ENCODE data around the gene DNAI1.
"Not testable (repeated sequence)": the region's sequence is repeated elsewhere in the genome, so short reads cannot be mapped to it uniquely, and the experiment has no call there.

DNAI1 gene

GRCh38 chr9:34451135-34451534, 7.5 kb upstream of the DNAI1 start:
- no peak for DNase-seq

DNA sequence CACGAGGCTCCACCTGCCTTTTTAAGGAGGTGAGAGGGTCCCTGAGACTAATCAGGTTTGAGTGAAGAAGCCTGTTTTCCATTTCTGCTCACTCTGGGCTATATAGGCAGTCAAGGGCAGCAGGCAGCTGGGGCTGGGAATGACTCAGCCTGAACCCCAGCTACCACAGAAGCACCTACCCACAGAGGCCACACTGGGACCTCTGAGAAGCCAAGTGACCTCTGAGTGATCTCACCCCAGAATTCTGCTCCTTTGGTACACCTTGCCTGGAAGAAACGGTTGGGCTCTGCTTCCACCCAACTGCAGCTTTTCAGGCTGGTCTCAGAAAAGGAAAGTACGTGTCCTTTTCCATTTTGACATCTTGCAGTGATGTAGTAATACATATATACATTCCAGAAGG, 7.1 kb upstream of the DNAI1 start:
- no peak for DNase-seq

DNA sequence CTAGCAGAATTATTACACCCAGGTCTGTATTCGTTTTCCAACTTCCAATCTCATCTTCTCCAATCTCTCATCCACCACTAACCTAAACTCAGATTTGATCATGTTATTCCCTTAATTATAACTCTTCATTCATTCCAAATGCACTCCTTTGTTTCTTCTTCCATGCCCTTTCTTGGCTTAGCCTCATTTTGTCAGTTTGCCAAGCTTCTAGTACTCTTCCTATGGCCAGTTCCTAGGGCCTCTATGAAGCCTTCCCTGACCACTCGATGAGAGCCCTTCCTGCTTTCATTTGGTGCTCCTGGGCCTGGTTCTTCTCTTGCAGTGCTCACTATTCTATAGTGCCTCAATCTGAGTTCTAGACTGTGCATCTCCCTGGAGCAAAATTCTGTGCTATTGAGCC, 6.0 kb upstream of the DNAI1 start:
- DNase-seq, result no peak

DNA sequence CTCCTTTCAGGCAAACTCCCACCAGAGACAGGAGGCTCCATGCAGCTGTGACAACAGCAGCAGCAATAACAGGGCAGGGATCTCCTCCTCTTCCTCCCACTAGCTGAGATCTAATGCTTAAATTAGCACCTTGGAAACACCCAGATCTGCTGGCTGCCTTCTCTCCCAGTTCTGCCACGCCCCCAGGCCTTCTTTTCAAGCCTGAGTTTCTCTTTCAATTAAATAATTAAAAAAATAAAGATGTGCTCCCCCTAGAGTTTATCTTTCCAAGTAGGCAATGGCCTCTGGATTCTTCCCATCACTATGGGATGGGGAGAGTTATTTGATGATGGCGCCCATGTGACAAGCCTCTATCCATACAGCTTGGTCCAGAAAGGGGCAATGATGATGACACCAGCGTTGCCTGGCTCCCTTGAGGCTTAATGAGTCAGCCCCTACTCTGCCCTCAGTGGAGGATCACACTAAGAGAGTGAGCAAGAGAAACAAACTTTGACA, 4.0 kb upstream of the DNAI1 start:
- DNase-seq, result no peak

- DNase-seq, result no peak
Observed at GRCh38 chr9:34456151-34456550, 2.5 kb upstream of the DNAI1 start.

- DNase-seq, result no peak
Observed at GRCh38 chr9:34456746-34457145, 1.9 kb upstream of the DNAI1 start.

GRCh38 chr9:34457266-34458012, 1.2 kb upstream of the DNAI1 start:
- peak; percentile 50 for DNase-seq

DNA sequence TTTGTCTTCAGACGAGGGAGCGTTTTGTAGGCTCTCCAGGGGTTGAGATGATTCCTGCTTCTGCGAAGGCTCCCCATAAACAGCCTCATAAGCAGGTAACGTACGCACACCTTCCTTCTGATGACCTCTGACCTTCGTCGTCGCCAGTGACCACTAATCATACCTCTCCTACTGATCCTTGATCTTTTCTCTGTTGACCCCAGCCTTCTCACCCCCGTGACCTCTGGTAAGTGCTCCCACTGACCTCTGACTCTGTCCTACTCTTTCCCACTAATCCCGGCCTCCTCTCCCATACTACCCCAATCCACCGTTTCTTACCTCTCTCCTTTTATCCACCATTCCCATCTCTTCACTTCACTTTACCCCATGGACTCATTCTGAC, 345 bp downstream of the DNAI1 start:
- no peak for DNase-seq

DNA sequence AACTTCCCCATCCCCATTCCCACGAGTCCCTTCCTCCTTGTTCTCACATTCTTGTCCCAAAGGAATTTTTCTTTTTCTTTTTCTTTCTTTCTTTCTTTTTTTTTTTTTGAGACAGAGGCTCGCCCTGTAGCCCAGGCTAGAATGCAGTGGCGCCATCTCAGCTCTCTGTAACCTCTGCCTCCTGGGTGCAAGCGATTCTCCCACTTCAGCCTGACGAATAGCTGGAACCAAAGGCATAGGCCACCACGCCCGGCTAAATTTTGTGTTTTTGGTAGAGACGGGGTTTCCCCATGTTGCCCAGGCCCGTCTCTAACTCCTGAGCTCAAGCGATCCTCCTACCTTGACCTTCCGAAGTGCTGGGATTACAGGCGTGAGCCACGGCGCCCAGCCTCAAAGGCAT, 751 bp downstream of the DNAI1 start:
- DNase-seq, result no peak

- no peak for DNase-seq
Observed at GRCh38 chr9:34459941-34460340, 1.3 kb downstream of the DNAI1 start.

DNA sequence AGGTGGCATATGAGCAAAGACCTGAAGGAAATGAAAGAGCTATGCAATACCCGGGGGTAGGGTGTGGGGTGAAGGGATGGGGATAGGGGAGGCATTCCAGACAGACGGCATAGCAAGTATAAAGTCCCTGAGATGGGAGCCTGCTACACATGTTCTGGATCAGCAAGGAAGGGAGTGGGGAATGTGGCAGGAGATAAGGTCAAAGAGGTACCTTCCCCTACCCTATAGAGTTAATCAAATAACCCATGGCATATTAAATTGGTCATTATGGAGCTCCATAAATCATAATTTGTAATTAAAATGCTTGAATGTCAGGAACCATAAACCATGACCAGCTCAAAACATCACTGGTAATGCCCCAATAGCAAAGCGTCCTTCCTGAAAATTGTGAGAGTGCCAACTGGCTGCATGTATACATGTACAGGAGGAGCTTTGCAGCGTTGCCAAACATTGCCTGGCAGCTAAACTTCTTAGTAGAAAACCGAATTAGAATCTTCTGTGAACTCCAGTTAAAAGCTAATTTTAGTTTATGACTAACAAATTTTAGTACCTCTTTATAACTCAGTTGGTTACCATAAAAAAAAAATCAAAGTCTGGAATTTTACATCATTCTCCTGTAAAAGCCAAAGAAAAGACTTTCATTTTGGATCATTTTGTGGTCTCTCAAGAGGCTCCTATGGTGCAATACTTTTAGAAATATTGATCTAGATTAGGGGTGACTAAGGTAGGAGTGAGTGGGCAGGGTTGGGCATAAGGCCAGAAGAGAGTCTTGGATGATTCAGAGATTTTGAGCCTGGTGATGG, 4.7 kb downstream of the DNAI1 start:
- DNase-seq, result no peak

DNA sequence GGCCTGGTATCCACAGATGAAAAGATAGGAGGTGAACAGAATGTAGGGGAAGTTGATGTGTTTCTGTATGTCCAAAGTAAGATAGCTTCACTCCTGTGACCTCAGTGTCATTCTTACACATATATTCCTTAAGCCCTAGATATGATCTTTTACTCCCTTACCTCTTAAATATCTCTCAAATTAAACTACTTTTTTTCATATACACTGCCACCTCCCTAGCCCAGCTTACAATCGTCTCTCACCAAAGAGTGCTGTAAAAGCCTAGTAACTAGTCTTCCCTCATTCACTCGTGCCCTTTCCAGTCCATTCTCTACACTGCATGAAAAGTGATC, 5.3 kb downstream of the DNAI1 start:
- no peak for DNase-seq

GRCh38 chr9:34464571-34464970, 6.0 kb downstream of the DNAI1 start:
- DNase-seq, result no peak

GRCh38 chr9:34465468-34465867, 6.9 kb downstream of the DNAI1 start:
- no peak for DNase-seq

GRCh38 chr9:34475097-34475496, 16.5 kb downstream of the DNAI1 start:
- no peak for DNase-seq

GRCh38 chr9:34477541-34477940, 18.9 kb downstream of the DNAI1 start:
- no peak for DNase-seq

DNA sequence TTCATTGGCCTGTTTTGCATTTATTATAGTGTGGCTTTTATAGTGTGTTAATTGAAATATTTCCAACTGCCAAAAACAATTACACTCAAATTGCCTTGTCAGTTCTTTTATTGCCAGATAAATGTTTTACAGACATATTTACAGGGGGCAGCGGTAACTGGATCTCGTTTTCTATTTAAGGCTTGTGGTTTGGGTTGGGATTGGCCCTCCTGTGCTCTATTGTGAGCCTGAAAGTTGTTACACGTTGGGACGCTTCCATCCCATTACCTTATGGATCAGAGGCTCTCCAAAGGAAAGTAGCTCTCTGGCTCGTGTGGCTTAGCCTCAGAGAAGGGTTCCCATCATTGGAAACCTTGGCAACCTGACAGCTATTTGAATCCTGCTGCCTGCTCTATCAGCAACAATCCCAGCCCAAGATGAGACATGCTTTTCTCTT, 20.8 kb downstream of the DNAI1 start:
- DNase-seq, result no peak

DNA sequence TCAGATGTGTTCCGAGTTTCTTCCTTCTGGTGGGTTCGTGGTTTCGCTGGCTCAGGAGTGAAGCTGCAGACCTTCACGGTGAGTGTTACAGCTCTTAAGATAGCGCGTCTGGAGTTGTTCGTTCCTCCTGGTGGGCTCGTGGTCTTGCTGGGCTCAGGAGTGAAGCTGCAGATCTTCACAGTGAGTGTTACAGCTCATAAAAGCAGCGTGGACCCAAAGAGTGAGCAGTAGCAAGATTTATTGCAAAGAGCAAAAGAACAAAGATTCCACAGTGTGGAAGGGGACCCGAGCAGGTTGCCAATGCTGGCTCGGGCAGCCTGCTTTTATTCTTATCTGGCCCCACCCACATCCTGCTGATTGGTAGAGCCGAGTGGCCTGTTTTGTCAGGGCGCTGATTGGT, 23.0 kb downstream of the DNAI1 start:
- DNase-seq, result not testable (repeated sequence)

DNA sequence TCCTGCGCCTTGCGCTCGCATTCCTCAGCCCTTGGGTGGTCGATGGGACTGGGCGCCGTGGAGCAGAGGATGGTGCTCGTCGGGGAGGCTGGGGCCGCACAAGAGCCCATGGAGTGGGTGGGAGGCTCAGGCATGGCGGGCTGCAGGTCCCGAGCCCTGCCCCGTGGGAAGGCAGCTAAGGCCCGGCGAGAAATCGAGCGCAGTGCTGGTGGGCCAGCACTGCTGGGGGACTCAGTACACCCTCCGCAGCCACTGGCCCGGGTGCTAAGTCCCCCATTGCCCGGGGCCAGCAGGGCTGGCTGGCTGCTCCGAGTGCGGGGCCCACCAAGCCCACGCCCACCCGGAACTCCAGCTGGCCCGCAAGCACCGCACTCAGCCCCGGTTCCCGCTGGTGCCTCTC, 24.1 kb downstream of the DNAI1 start:
- not testable (repeated sequence) for DNase-seq

DNA sequence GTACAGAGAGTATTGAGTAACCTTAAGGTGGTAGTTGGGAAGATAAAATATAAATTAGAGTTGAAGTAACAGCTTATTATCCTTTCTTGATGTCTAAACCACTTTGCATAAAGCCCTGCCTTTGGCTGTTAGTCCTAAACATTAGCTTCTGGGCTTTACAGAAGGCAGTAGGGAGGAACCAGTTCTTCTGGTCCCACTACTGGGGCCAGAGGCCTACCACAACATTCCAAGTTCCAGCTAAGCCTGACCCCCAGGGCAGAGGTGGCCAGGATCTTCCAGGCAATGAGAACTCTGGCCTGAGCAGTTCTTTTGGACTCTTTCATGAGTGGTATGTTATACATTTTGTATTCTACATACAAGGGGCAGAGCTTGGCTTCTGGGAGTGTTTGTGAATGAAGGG, 26.1 kb downstream of the DNAI1 start:
- DNase-seq, result no peak

DNA sequence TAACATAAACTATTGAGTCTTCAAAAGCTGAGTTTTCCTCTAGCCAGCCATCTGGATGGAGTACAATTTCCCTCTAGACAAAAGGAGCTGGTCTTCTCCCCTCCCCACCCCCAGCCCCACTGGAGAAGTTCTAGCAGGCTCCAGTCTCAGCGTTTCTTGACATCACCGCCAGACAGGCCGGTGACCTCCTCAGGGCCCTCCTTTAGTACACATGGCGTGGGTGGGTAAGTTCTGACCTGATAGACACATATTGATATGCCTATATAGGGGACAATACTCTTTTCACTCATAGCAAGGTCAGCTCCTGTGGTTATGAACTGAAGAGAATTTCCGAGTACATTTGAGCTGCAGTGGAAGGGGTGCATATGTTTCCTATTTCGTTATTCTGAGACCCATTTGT, 27.2 kb downstream of the DNAI1 start:
- DNase-seq, result no peak

GRCh38 chr9:34486572-34486971, 28.0 kb downstream of the DNAI1 start:
- no peak for DNase-seq

- no peak for DNase-seq
Observed at GRCh38 chr9:34490360-34490759, 31.8 kb downstream of the DNAI1 start.

- no peak for DNase-seq
Observed at GRCh38 chr9:34490760-34491159, 32.2 kb downstream of the DNAI1 start.

GRCh38 chr9:34491596-34491995, 33.0 kb downstream of the DNAI1 start:
- DNase-seq, result no peak

Measured in NCI-H748 treated with DMSO at 0.1 percent for 48 hours (cell line).